ENCODE measurements around the gene ASIC1.

Gene ASIC1

GRCh38 chr12:50110127-50110761 is 52.8 kb downstream of the ASIC1 start:
- Histone ChIP-seq H3K36me3 (ENCODE audit: control insufficient read depth in 2 of 2, insufficient read depth in 2 of 2, low read length in 2 of 2) (no peaks in the 10 kb centered on the region), H3K27ac (ENCODE audit: low read length) (peak overlapping the region; percentile 85), H3K4me1 (ENCODE audit: control insufficient read depth, insufficient read depth, low read length) (peaks cover 44% of the 10 kb centered on the region), H3K27me3 (ENCODE audit: control insufficient read depth in 1 of 2, insufficient read depth in 2 of 2, low read length in 2 of 2) (no peaks in the 10 kb centered on the region), H3K9me3 (ENCODE audit: control insufficient read depth in 2 of 2, low read length in 2 of 2) (no peaks in the 10 kb centered on the region), H3K9ac (ENCODE audit: low read length in 2 of 2) (peak overlapping the region; percentile 7 to 60), H3K4me3 (ENCODE audit: low read length in 2 of 2) (peak overlapping the region in 1 of 2 donors; percentile 60)

DNA sequence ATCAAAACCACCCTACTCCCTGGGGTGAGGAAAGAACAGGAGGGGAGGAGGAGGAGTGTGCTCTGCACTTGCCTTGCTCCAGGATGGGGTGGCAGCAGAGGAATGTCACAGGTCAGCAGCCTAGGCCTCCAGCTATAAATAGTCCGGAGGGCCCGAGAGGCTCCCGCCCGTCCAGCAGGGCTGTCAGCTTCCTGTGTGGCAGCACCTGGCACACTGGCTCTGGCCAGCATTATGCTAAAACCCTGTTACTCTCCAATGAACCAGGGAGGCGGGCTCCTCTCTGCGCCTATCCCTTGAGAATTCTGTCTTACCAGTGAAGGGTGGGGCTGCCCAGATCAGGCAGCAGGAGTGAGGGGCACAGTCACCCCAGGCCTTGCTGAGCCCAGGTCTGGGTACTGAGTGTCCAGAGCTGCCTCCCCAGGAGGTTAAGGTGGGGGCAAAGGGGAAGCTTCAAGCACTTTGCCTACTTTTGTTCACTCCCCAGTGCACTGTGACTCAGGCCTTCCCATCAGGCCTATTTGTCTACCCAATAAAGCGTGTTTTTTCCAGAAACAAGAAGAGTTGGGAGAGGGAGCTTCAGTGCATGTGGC is 53.5 kb downstream of the ASIC1 start:
- H3K9me3 ChIP-seq (ENCODE audit: control insufficient read depth in 2 of 2, low read length in 2 of 2), result no peaks in the 10 kb centered on the region
- peak overlapping the region; percentile 85 for H3K27ac ChIP-seq (ENCODE audit: low read length)
- H3K4me3 ChIP-seq (ENCODE audit: low read length in 2 of 2), result peak overlapping the region; percentile 60 to 69
- H3K27me3 ChIP-seq (ENCODE audit: control insufficient read depth in 1 of 2, insufficient read depth in 2 of 2, low read length in 2 of 2), result no peaks in the 10 kb centered on the region
- peaks cover 0 to 5% of the 10 kb centered on the region in 2 donors for H3K36me3 ChIP-seq (ENCODE audit: control insufficient read depth in 2 of 2, insufficient read depth in 2 of 2, low read length in 2 of 2)
- peak overlapping the region; percentile 47 to 49 for H3K9ac ChIP-seq (ENCODE audit: low read length in 2 of 2)
- H3K4me1 ChIP-seq (ENCODE audit: control insufficient read depth, insufficient read depth, low read length), result peaks cover 44% of the 10 kb centered on the region

GRCh38 chr12:50111395-50111692 is 53.9 kb downstream of the ASIC1 start:
- Histone ChIP-seq H3K4me3 (ENCODE audit: low read length in 2 of 2) (peak overlapping the region; percentile 60 to 69), H3K4me1 (ENCODE audit: control insufficient read depth, insufficient read depth, low read length) (peaks cover 44% of the 10 kb centered on the region)

GRCh38 chr12:50111693-50112455 is 54.5 kb downstream of the ASIC1 start, which contains the start of gene COX14:
COX14 (plus strand) TSS chr12:50112236; CDS start chr12:50120044, 7,808 bp downstream.
- Histone ChIP-seq H3K4me1 (ENCODE audit: control insufficient read depth, insufficient read depth, low read length) (peaks cover 44% of the 10 kb centered on the region), H3K4me3 (ENCODE audit: low read length in 2 of 2) (peak within 1 kb of the TSS; percentile 92 to 100), H3K36me3 (ENCODE audit: control insufficient read depth in 2 of 2, insufficient read depth in 2 of 2, low read length in 2 of 2) (peaks cover 3 to 8% of the 10 kb centered on the region in 2 donors), H3K9me3 (ENCODE audit: control insufficient read depth in 2 of 2, low read length in 2 of 2) (no peaks in the 10 kb centered on the region), H3K9ac (ENCODE audit: low read length in 2 of 2) (peak within 1 kb of the TSS; percentile 94 to 99), H3K27ac (ENCODE audit: low read length) (peak within 1 kb of the TSS; percentile 100), H3K27me3 (ENCODE audit: control insufficient read depth in 1 of 2, insufficient read depth in 2 of 2, low read length in 2 of 2) (no peaks in the 10 kb centered on the region)

More at GRCh38 chr12:50111395-50111692, 53.9 kb downstream of the ASIC1 start:
- H3K27ac ChIP-seq (ENCODE audit: low read length), result peak overlapping the region; percentile 85
- H3K36me3 ChIP-seq (ENCODE audit: control insufficient read depth in 2 of 2, insufficient read depth in 2 of 2, low read length in 2 of 2), result peaks cover under 1 to 6% of the 10 kb centered on the region in 2 donors
- H3K27me3 ChIP-seq (ENCODE audit: control insufficient read depth in 1 of 2, insufficient read depth in 2 of 2, low read length in 2 of 2), result no peaks in the 10 kb centered on the region
- peak overlapping the region in 1 of 2 donors; percentile 49 for H3K9ac ChIP-seq (ENCODE audit: low read length in 2 of 2)
- no peaks in the 10 kb centered on the region for H3K9me3 ChIP-seq (ENCODE audit: control insufficient read depth in 2 of 2, low read length in 2 of 2)

GRCh38 chr12:50112456-50113218 is 55.2 kb downstream of the ASIC1 start:
- Histone ChIP-seq H3K4me1 (ENCODE audit: control insufficient read depth, insufficient read depth, low read length) (peaks cover 48% of the 10 kb centered on the region), H3K27me3 (ENCODE audit: control insufficient read depth in 1 of 2, insufficient read depth in 2 of 2, low read length in 2 of 2) (no peaks in the 10 kb centered on the region), H3K4me3 (ENCODE audit: low read length in 2 of 2) (peak overlapping the region; percentile 92 to 100), H3K9me3 (ENCODE audit: control insufficient read depth in 2 of 2, low read length in 2 of 2) (no peaks in the 10 kb centered on the region), H3K36me3 (ENCODE audit: control insufficient read depth in 2 of 2, insufficient read depth in 2 of 2, low read length in 2 of 2) (peaks cover 3 to 8% of the 10 kb centered on the region in 2 donors), H3K27ac (ENCODE audit: low read length) (peak overlapping the region; percentile 100), H3K9ac (ENCODE audit: low read length in 2 of 2) (peak overlapping the region; percentile 94 to 99)

GRCh38 chr12:50117057-50117622 is 59.7 kb downstream of the ASIC1 start:
- peaks cover 20 to 26% of the 10 kb centered on the region in 2 donors for H3K36me3 ChIP-seq (ENCODE audit: control insufficient read depth in 2 of 2, insufficient read depth in 2 of 2, low read length in 2 of 2)
- no peak overlapping the region for H3K9ac ChIP-seq (ENCODE audit: low read length in 2 of 2)
- peaks cover 32% of the 10 kb centered on the region for H3K4me1 ChIP-seq (ENCODE audit: control insufficient read depth, insufficient read depth, low read length)
- peak overlapping the region; percentile 2 for H3K27ac ChIP-seq (ENCODE audit: low read length)
- H3K27me3 ChIP-seq (ENCODE audit: control insufficient read depth in 1 of 2, insufficient read depth in 2 of 2, low read length in 2 of 2), result no peaks in the 10 kb centered on the region
- no peak overlapping the region for H3K4me3 ChIP-seq (ENCODE audit: low read length in 2 of 2)
- H3K9me3 ChIP-seq (ENCODE audit: control insufficient read depth in 2 of 2, low read length in 2 of 2), result no peaks in the 10 kb centered on the region

DNA sequence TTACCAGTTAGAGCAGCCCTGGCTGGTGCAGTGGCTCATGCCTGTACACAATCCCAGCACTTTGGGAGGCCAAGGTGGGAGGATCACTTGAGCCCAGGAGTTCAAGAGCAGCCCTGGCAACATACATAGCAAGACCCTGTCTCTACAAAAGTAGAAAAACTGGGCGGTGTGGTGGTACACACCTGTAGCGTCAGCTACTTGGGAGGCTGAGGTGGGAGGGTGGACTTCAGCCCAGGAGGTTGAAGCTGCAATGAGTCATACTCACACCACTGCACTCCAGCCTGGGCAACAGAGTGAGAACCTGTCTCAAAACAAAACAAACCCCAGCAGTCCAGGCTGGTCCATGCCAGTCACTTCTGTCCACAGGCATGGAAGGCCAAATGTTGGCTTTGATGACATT is 62.0 kb downstream of the ASIC1 start:
- Histone ChIP-seq H3K4me3 (ENCODE audit: low read length in 2 of 2) (no peak overlapping the region), H3K36me3 (ENCODE audit: control insufficient read depth in 2 of 2, insufficient read depth in 2 of 2, low read length in 2 of 2) (peaks cover 29 to 40% of the 10 kb centered on the region in 2 donors), H3K27ac (ENCODE audit: low read length) (peak overlapping the region; percentile 24), H3K9me3 (ENCODE audit: control insufficient read depth in 2 of 2, low read length in 2 of 2) (no peaks in the 10 kb centered on the region), H3K4me1 (ENCODE audit: control insufficient read depth, insufficient read depth, low read length) (peaks cover 17% of the 10 kb centered on the region), H3K27me3 (ENCODE audit: control insufficient read depth in 1 of 2, insufficient read depth in 2 of 2, low read length in 2 of 2) (no peaks in the 10 kb centered on the region), H3K9ac (ENCODE audit: low read length in 2 of 2) (no peak overlapping the region)

DNA sequence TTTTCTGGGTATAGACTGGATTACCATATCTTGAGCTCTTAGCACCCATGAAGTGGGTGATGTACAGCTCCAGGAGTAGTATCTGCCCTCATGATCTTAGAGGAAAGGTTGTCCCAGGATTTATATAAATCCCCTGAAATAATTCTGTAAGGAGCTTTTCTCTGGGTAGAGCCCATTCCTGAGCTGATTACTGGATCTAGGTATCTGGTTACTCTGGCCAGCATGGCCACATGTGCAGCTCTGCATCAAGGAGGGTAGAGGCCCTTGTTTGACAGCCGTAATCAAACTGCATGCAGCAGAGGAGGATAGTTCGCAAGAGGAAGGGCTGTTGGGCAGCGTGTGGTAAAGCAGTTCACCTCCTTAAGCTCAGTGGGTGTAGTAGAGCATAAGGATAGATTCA is 63.1 kb downstream of the ASIC1 start:
- H3K4me1 ChIP-seq (ENCODE audit: control insufficient read depth, insufficient read depth, low read length), result peaks cover 13% of the 10 kb centered on the region
- H3K9ac ChIP-seq (ENCODE audit: low read length in 2 of 2), result no peak overlapping the region
- H3K27me3 ChIP-seq (ENCODE audit: control insufficient read depth in 1 of 2, insufficient read depth in 2 of 2, low read length in 2 of 2), result no peaks in the 10 kb centered on the region
- H3K9me3 ChIP-seq (ENCODE audit: control insufficient read depth in 2 of 2, low read length in 2 of 2), result no peaks in the 10 kb centered on the region
- peaks cover 31 to 40% of the 10 kb centered on the region in 2 donors for H3K36me3 ChIP-seq (ENCODE audit: control insufficient read depth in 2 of 2, insufficient read depth in 2 of 2, low read length in 2 of 2)
- H3K27ac ChIP-seq (ENCODE audit: low read length), result no peak overlapping the region
- no peak overlapping the region for H3K4me3 ChIP-seq (ENCODE audit: low read length in 2 of 2)

DNA sequence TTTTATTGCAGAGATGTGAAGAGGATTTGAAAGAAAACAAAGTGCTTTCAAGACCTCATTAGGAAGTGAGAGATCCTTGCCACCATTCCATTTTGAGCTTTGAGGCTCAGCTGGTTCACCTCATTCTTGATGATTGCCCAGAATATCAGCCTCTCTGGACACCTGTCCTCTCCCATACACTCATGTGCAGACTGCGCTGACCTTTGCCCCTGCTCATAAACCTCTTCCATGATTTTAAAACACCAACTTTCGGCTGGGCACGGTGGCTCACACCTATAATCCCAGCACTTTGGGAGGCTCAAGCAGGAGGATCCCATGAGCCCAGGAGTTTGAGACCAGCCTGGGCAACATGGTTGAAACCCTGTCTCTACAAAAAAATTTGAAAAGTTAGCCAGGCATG is 63.6 kb downstream of the ASIC1 start:
- H3K4me1 ChIP-seq (ENCODE audit: control insufficient read depth, insufficient read depth, low read length), result peaks cover 12% of the 10 kb centered on the region
- no peak overlapping the region for H3K27ac ChIP-seq (ENCODE audit: low read length)
- no peak overlapping the region for H3K4me3 ChIP-seq (ENCODE audit: low read length in 2 of 2)
- peaks cover 31 to 39% of the 10 kb centered on the region in 2 donors for H3K36me3 ChIP-seq (ENCODE audit: control insufficient read depth in 2 of 2, insufficient read depth in 2 of 2, low read length in 2 of 2)
- H3K9me3 ChIP-seq (ENCODE audit: control insufficient read depth in 2 of 2, low read length in 2 of 2), result no peaks in the 10 kb centered on the region
- H3K27me3 ChIP-seq (ENCODE audit: control insufficient read depth in 1 of 2, insufficient read depth in 2 of 2, low read length in 2 of 2), result no peaks in the 10 kb centered on the region
- no peak overlapping the region for H3K9ac ChIP-seq (ENCODE audit: low read length in 2 of 2)

- no peak overlapping the region for H3K27ac ChIP-seq (ENCODE audit: low read length)
- H3K36me3 ChIP-seq (ENCODE audit: control insufficient read depth in 2 of 2, insufficient read depth in 2 of 2, low read length in 2 of 2), result peaks cover 28 to 38% of the 10 kb centered on the region in 2 donors
- H3K4me1 ChIP-seq (ENCODE audit: control insufficient read depth, insufficient read depth, low read length), result peaks cover 12% of the 10 kb centered on the region
Measured at GRCh38 chr12:50121641-50122040, 64.2 kb downstream of the ASIC1 start.

More at GRCh38 chr12:50121641-50122040, 64.2 kb downstream of the ASIC1 start:
- Histone ChIP-seq H3K9me3 (ENCODE audit: control insufficient read depth in 2 of 2, low read length in 2 of 2) (no peaks in the 10 kb centered on the region), H3K4me3 (ENCODE audit: low read length in 2 of 2) (no peak overlapping the region), H3K27me3 (ENCODE audit: control insufficient read depth in 1 of 2, insufficient read depth in 2 of 2, low read length in 2 of 2) (no peaks in the 10 kb centered on the region), H3K9ac (ENCODE audit: low read length in 2 of 2) (no peak overlapping the region)
